SK-N-SH (cell line): ENCODE data around the gene FOXO1. TPM values are rescaled to one million over a fixed set of nuclear protein-coding genes. Genes with fewer than 3 reads are reported as not detected.

Experiments used
- CTCF ChIA-PET: fragments of 300-600, 350-600 bp; formaldehyde crosslinking; extraction: SDS; loops from one replicate; lab custom pipeline; 2021; lab: Yijun Ruan, JAX
- POLR2A ChIA-PET: fragments of 350-600 bp; sonication (Branson Sonifier 250); formaldehyde crosslinking; extraction: SDS; loops from one replicate; lab custom pipeline; 2020; ENCODE audit warnings: antibody characterized with exemption, inconsistent platforms; lab: Yijun Ruan, JAX
- DNase-seq: peaks from one replicate; pipeline ENCODE4 v3.0.0; 2012
- H2AFZ ChIP-seq: fragments of 200-600 bp; sonication (generic); 2 replicates; pipeline ENCODE4 v1.8.1; 2016; ENCODE audit warnings: antibody characterized with exemption, mild to moderate bottlenecking, low read depth
- H3F3A ChIP-seq: fragments of 200-600 bp; sonication (generic); replicated peaks from 2 replicates; pipeline ENCODE3; 2016; ENCODE audit warnings: antibody characterized with exemption, mild to moderate bottlenecking; ENCODE audit not compliant: insufficient read depth
- H3K27ac ChIP-seq, 2 experiments: fragments of 200-500 bp in 1 of 2; fragments of 200-600 bp in 1 of 2; sonication (Bioruptor generic) in 1 of 2; sonication (generic), shearing (Covaris generic) in 1 of 2; 2 replicates each; pipeline versions ENCODE4 v1.5.1 to v1.6.1; 2014 to 2016; ENCODE audit warnings: low read depth in 2 of 2, inconsistent platforms in 1 of 2, low read length in 1 of 2, mild to moderate bottlenecking in 1 of 2, mixed read lengths in 1 of 2
- H3K27me3 ChIP-seq: fragments of 200-600 bp; sonication (generic), shearing (Covaris generic); 2 replicates; pipeline ENCODE4 v1.6.1; 2016; ENCODE audit warnings: mixed run types; ENCODE audit not compliant: insufficient read depth
- H3K36me3 ChIP-seq, 2 experiments: fragments of 200-500 bp in 1 of 2; fragments of 200-600 bp in 1 of 2; sonication (Bioruptor generic) in 1 of 2; sonication (generic) in 1 of 2; replicated peaks in 1 of 2; 2 replicates each; pipeline versions ENCODE3 to v1.5.1; 2014 to 2016; ENCODE audit warnings: low read length in 1 of 2, mild to moderate bottlenecking in 1 of 2; ENCODE audit not compliant: insufficient read depth in 2 of 2, control insufficient read depth in 1 of 2
- H3K4me1 ChIP-seq, 2 experiments: fragments of 200-500 bp in 1 of 2; fragments of 200-600 bp in 1 of 2; sonication (Bioruptor generic) in 1 of 2; sonication (generic), shearing (Covaris generic) in 1 of 2; 2 replicates each; pipeline versions ENCODE4 v1.5.1 to v1.6.1; 2014 to 2016; ENCODE audit warnings: low read depth in 1 of 2, low read length in 1 of 2, mixed run types in 1 of 2; ENCODE audit not compliant: insufficient read depth in 2 of 2, control insufficient read depth in 1 of 2
- H3K4me2 ChIP-seq: fragments of 200-600 bp; sonication (generic), shearing (Covaris generic); 2 replicates; pipeline ENCODE4 v1.6.1; 2017; ENCODE audit warnings: mixed run types
- H3K4me3 ChIP-seq, 2 experiments: fragments of 200-500 bp in 1 of 2; fragments of 200-600 bp in 1 of 2; sonication (Bioruptor generic) in 1 of 2; sonication (generic), shearing (Covaris generic) in 1 of 2; 2 replicates each; pipeline versions ENCODE4 v1.5.1 to v1.8.1; 2014 to 2016; ENCODE audit warnings: low read depth in 2 of 2, inconsistent platforms in 1 of 2, low read length in 1 of 2, mild to moderate bottlenecking in 1 of 2, mixed read lengths in 1 of 2, moderate library complexity in 1 of 2
- H3K79me2 ChIP-seq: fragments of 200-600 bp; sonication (generic); 2 replicates; pipeline ENCODE4 v1.8.1; 2017; ENCODE audit warnings: mild to moderate bottlenecking; ENCODE audit not compliant: insufficient read depth
- H3K9ac ChIP-seq: fragments of 200-600 bp; sonication (generic); 2 replicates; pipeline ENCODE4 v1.6.1; 2017; ENCODE audit warnings: mixed run types
- H3K9me2 ChIP-seq: fragments of 200-600 bp; sonication (generic); 2 replicates; pipeline ENCODE4 v1.6.1; 2017; ENCODE audit warnings: mixed run types
- H3K9me3 ChIP-seq: fragments of 200-600 bp; sonication (generic); 2 replicates; pipeline ENCODE4 v1.6.1; 2017; ENCODE audit warnings: mixed run types, mild to moderate bottlenecking, moderate library complexity
- H4K20me1 ChIP-seq: fragments of 200-600 bp; sonication (generic); 2 replicates; pipeline ENCODE4 v1.6.1; 2017; ENCODE audit warnings: mild to moderate bottlenecking, mixed run types; ENCODE audit not compliant: insufficient read depth
- CHD2 ChIP-seq: fragments of 150-350 bp; IDR thresholded peaks from 2 replicates; pipeline ENCODE4 v1.6.1; 2018; ENCODE audit warnings: low read length; ENCODE audit not compliant: partially characterized antibody
- CTCF ChIP-seq: fragments of 200-600 bp; sonication (generic); IDR thresholded peaks from 2 replicates; pipeline ENCODE4 v1.6.1; 2017; ENCODE audit warnings: antibody characterized with exemption, mild to moderate bottlenecking, moderate library complexity
- ELF1 ChIP-seq: IDR thresholded peaks from 2 replicates; pipeline ENCODE4 v1.4.0; 2012
- EP300 ChIP-seq, 2 experiments: IDR thresholded peaks; 2 replicates each; pipeline versions ENCODE4 v1.4.0 to v1.6.1; 2012; ENCODE audit warnings: borderline replicate concordance in 1 of 2, low read depth in 1 of 2, low read length in 1 of 2
- EZH2phosphoT487 ChIP-seq: fragments of 200-600 bp; sonication (generic); IDR thresholded peaks from 2 replicates; pipeline ENCODE4 v1.6.1; 2017; ENCODE audit warnings: low read depth, mixed run types, mild to moderate bottlenecking, antibody characterized with exemption, moderate library complexity, borderline replicate concordance
- FOSL2 ChIP-seq: IDR thresholded peaks from 2 replicates; pipeline ENCODE4 v1.4.0; 2012; ENCODE audit warnings: low read depth, mild to moderate bottlenecking, moderate library complexity, borderline replicate concordance
- GABPA ChIP-seq: IDR thresholded peaks from 2 replicates; pipeline ENCODE4 v1.4.0; 2012; ENCODE audit warnings: low read depth, mild to moderate bottlenecking
- IRF3 ChIP-seq: fragments of 150-350 bp; IDR thresholded peaks from 2 replicates; pipeline ENCODE4 v1.6.1; 2016; ENCODE audit warnings: mild to moderate bottlenecking, low read depth, low read length
- MAX ChIP-seq: IDR thresholded peaks from 2 replicates; pipeline ENCODE4 v1.4.0; 2012; ENCODE audit warnings: low read depth
- MXI1 ChIP-seq: IDR thresholded peaks from 2 replicates; pipeline ENCODE4 v1.6.1; 2012; ENCODE audit warnings: mild to moderate bottlenecking, low read depth, low read length, improper control_type of control experiment
- NFIC ChIP-seq: IDR thresholded peaks from 2 replicates; pipeline ENCODE4 v1.4.0; 2012; ENCODE audit warnings: borderline replicate concordance
- NRF1 ChIP-seq: IDR thresholded peaks from 2 replicates; pipeline ENCODE4 v1.6.1; 2012; ENCODE audit warnings: low read depth, mild to moderate bottlenecking, low read length
- PBX3 ChIP-seq: IDR thresholded peaks from 2 replicates; pipeline ENCODE4; 2012
- RAD21 ChIP-seq: IDR thresholded peaks from 2 replicates; pipeline ENCODE4 v1.6.1; 2012; ENCODE audit warnings: mild to moderate bottlenecking, low read length
- RFX5 ChIP-seq: IDR thresholded peaks from 2 replicates; pipeline ENCODE4 v1.6.1; 2012; ENCODE audit warnings: mild to moderate bottlenecking, improper control_type of control experiment, low read length
- SIN3A ChIP-seq: IDR thresholded peaks from 2 replicates; pipeline ENCODE4 v1.6.1; 2012; ENCODE audit warnings: low read depth, mild to moderate bottlenecking, low read length, moderate library complexity, borderline replicate concordance
- SMC3 ChIP-seq: IDR thresholded peaks from 2 replicates; pipeline ENCODE4 v1.6.1; 2012; ENCODE audit warnings: low read depth, low read length, improper control_type of control experiment
- TAF1 ChIP-seq: IDR thresholded peaks from 2 replicates; pipeline ENCODE4 v1.6.1; 2012; ENCODE audit warnings: low read depth, mild to moderate bottlenecking, low read length, moderate library complexity, borderline replicate concordance
- TEAD4 ChIP-seq: IDR thresholded peaks from 2 replicates; pipeline ENCODE4 v1.4.0; 2012; ENCODE audit warnings: mild to moderate bottlenecking, borderline replicate concordance; ENCODE audit not compliant: insufficient read depth
- USF1 ChIP-seq: IDR thresholded peaks from 2 replicates; pipeline ENCODE4 v1.4.0; 2012; ENCODE audit warnings: low read depth, borderline replicate concordance
- USF2 ChIP-seq: fragments of 150-350 bp; IDR thresholded peaks from 2 replicates; pipeline ENCODE4 v1.6.1; 2017; ENCODE audit warnings: antibody characterized with exemption, low read length, low read depth, borderline replicate concordance
- YY1 ChIP-seq: IDR thresholded peaks from 2 replicates; pipeline ENCODE4 v1.4.0; 2012; ENCODE audit warnings: low read depth, mild to moderate bottlenecking
- WGBS: methylation state at CpG from one replicate; pipeline ENCODE4 v1.1.6; 2017; ENCODE audit warnings: low lambda C conversion rate; 5-methylcytosine and 5-hydroxymethylcytosine counted together
- polyA plus RNA-seq, 3 experiments: library from polyadenylated mRNA; depleted of rRNA; stranded (reverse); fragments of >200 nt; gene quantifications; 2 replicates each; pipeline ENCODE4 v1.2.3, GENCODE V29; 2012

Gene FOXO1
- polyA plus RNA-seq, 1 of the 3 experiments (the other 2 are of a cell fraction): 1.8 TPM

- TF ChIP-seq USF2 (no peak), PBX3 (no peak), SMC3 (no peak), FOSL2 (no peak), ELF1 (no peak), MAX (no peak), CTCF (no peak), YY1 (no peak), SIN3A (no peak), RAD21 (no peak)
Measured at GRCh38 chr13:40517486-40518480, 148.7 kb downstream of the FOXO1 start (continued).

GRCh38 chr13:40515702-40516101 is 150.7 kb downstream of the FOXO1 start:
- Histone ChIP-seq H3K36me3 (no peaks in the 10 kb centered on the region), H3K4me1 (peaks cover 0 to 3% of the 10 kb centered on the region in 2 experiments; a peak in 1 of 4 replicates), H3F3A (no peaks in the 10 kb centered on the region), H3K9ac (no peak overlapping the region), H4K20me1 (no peaks in the 10 kb centered on the region), H3K9me3 (no peaks in the 10 kb centered on the region), H3K4me3 (no peak overlapping the region), H3K27ac (no peak overlapping the region), H3K27me3 (no peaks in the 10 kb centered on the region), H3K9me2 (no peaks in the 10 kb centered on the region), H3K79me2 (no peaks in the 10 kb centered on the region), H3K4me2 (no peak overlapping the region), H2AFZ (no peak overlapping the region)
- ChIA-PET POLR2A (no interaction called here), CTCF (no interaction called here)
- DNase-seq: no peak
- 48% methylated on average over 1 of the region's 1 CpG for WGBS
- TF ChIP-seq NFIC (no peak), FOSL2 (no peak), TAF1 (no peak), SIN3A (no peak), RFX5 (no peak), RAD21 (no peak), ELF1 (no peak), TEAD4 (no peak), EZH2phosphoT487 (no peak), EP300 (IDR thresholded peaks at IDR 0.05; ENCODE audit: borderline replicate concordance in 1 of 2, low read depth in 1 of 2, low read length in 1 of 2) (no peak), MXI1 (no peak), MAX (no peak), GABPA (no peak), YY1 (no peak), IRF3 (no peak), NRF1 (no peak), USF1 (no peak), CHD2 (no peak), USF2 (no peak)
